Limb (tissue), 2 donors: ENCODE data around the gene CTIF.
A peak's percentile ranks its signal among the peaks of the same experiment; 100 is the strongest.

Experiments
- DNase-seq, 2 donors: peaks; one replicate each; pipeline ENCODE4 v3.0.0-alpha.2; 2016; ENCODE audit errors: extremely low spot score in 2 of 2

CTIF gene

DNA sequence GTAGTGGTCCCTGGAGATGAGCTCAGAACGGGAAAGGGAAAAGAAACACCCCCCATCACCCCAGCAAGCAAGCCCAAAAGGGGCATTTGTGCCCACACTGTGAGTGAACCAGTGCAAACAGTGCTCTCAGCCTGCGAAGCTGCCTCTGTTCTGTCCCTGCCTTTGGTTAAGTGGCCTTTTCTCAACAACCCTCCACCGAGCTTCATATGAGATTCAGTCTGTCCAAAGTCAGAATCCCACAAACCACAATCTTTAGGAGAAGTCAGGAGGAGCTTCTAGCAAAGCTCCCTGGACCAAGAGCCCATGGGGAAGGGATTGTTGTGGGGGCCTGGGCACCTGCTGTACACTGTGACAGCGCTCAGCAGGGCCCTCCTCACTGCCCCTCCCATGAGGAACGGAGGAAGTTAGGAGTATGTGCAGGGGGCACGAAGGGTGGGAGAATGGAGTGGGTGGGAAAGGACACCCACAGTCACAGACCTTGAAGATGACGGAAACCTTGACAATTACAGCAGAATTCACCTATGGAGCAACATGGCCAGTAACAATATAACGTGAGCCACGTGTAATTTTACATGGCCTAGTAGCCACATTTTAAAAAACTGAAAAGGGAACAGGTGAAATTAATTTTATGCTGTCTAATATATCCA is 292.4 kb downstream of the CTIF start:
- peak in 1 of 2 donors; percentile 14 for DNase-seq

DNA sequence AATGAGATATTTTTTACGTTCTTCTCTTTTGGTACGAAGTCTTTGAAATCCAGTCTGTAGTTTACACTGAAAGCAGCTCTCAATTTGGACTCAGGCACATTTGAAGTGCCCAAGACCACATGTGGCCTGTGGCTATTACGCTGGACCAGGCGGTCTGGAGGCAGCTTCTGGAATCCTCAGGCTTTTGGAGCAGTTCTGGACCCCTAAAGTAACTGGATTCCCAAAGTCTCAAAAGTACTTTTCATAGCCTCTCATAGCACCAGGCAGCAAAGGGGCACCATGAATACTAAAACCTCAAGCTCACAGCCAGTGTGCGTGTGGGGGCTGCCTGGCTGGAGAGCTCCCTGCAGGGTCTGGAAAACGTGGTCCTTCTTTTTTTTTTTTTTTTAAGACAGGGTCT is 293.0 kb downstream of the CTIF start:
- DNase-seq = peak in 1 of 2 donors; percentile 19

DNA sequence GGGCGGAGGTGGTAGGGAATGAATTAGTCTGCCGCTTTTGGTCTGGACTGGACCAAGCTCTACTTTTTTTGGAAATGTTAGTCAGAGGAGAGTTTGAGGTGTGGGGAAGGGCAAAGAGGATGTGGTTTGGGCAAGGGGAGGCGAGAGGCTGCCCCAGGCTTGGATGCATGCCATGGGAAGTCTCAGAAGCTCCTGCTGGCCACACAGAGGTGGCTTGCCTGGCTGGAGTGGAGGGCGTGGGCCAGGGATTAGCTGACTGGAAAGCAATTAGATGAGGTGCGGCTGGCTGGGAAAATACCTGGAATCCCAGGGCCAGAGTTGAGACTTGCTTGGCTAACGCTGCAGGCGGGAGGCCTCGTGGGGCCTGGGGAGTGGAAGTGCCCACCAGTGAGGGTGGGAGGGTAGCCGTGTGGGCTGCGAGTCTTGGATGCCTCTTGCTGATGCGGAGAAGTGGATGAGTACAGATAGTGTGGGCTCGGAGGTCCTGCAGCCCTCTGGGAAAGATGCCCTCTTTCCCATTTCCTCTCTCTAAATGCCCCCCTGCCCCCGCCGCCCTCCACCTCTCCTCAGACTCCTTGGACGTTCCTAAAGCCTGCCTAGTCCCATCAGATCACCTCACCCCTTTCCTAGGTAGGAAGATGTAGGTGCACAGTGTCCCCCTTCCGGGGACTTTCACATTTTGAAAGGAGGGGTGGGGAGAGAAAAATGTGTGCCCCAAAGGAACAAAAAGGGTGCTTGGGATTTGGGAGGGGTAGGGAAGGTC is 294.3 kb downstream of the CTIF start:
- peak in 1 of 2 donors; percentile 58 for DNase-seq

DNA sequence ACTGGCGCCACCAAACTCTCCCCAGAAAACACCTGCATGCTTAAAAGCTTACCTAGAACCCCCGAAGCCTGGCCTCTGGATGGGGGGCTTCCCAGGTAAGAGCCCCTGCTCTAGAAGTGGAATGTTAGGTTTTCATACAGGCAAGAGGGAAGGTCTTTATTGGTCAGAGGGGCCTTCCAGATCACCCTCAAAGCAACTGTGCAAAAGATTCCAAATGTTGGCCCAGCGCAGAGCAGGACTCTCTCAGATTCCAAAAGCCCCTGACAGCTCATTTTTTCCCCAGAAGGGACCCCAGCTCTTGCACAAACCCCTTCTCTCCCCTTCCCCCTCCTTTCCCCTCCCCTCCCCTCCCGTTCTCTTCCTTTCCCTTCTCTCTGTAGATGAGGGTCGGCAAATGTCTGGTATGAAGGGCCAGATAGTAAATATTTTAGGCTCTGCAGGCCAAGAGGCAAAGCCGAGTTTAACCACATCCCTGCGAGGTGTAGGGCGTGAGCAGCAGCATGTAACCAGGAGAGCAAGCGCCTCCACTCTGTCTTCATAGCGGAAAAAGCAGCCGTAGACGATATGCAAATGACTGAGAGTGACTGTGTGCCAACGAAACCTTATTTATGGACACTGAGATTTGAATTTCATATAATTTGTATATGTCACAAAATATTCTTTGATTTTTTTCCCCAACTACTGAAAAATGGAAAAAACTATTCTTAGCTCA is 295.0 kb downstream of the CTIF start:
- peak in 1 of 2 donors; percentile 47 for DNase-seq

DNA sequence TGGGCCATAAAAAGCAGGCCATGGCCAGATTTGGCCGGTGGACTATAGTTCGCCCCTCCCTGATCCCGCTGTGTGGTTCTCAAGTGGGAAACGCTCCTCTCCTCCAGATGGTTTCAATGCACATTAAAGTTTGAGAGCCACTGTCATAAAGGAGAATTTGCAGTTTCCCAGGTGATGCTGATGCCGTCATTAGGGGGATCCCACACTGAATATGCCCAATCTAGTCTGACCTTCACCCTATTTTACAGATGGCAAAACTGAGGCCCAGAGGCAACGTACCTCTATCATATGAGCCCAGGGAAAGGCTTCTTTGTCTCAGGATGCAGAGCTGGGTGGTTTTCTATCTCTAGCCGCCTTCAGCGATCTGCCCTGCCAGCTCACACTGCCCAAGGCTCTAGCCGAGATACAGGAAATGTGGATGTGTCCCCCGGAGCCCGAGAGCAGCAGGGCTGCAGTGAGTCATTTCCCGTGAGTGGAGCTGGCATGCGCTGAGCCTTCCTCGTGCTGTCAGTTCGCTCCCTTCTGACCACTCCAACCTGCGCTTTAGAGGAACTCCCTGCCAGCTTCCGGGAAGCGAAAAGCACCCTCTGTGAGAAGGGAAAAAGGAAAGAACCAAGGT is 295.7 kb downstream of the CTIF start:
- DNase-seq = peak; percentile 31 to 40

DNA sequence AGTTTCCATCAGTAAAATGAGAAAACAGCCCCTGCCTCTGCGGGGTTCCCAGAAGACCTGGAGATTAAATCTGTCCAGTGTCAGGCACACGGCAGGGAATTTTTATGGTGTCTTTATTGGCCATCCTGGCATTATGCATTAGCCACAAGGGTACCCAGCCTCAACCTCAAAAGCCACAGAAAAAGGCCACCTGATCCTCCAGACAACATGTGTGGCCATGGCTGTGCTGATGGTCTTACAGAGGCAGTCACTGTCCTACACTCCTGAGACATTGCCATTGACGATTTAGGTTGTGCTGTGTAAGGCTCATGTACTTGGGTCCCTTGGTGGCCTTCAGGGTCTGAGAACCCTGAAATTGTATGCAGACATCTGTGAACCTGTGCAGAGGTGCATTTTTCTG is 296.3 kb downstream of the CTIF start:
- DNase-seq = peak in 1 of 2 donors; percentile 34

DNA sequence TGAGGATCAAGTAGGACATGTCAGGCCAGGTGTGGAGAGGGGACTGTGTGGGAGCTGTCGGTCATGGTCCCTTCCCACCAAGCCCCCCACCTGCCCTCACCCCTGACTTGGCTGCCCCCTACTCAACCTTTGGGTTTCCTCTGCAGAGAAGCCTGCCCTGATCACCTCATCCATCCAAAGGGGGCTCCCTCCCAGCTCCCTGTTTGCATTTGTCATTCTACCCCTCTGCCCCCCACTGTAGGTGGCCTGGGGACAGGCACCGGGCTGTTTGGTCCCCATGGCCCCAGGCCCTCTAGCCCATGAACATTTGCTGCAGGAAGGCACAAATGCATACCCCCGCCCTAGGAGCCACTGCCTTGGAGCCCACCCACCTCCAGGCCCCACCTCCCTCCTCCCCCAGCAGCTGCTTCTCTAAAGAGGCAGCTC is 296.9 kb downstream of the CTIF start:
- no peak for DNase-seq

DNA sequence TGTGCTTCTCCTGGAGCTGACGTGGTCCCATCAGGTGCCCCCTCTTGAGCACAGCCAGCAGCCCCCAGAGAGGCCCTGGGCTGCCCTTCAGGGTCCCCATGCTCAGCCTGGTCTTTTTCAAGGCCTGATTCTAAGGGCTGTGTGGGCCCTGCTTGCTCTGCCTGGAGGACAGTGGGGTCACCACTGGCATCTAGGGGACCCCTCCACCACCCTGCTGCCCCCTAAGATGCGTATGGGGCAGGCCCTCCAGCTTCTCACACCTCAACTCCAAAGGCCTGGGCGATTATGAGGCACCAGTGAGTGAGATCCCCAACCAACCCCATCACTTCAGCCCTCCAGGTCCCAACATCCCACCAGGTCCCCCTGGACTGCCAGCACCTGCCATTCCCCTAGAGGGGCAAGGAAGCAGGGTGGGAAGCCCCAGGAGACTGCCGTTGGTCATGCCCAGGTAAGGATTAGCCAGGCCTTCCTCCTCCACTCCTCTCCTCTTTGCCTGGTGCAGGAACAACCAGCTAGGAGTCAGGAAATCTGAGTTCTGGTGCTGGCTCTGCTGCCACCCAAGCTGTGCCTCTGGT is 297.5 kb downstream of the CTIF start:
- no peak for DNase-seq

DNA sequence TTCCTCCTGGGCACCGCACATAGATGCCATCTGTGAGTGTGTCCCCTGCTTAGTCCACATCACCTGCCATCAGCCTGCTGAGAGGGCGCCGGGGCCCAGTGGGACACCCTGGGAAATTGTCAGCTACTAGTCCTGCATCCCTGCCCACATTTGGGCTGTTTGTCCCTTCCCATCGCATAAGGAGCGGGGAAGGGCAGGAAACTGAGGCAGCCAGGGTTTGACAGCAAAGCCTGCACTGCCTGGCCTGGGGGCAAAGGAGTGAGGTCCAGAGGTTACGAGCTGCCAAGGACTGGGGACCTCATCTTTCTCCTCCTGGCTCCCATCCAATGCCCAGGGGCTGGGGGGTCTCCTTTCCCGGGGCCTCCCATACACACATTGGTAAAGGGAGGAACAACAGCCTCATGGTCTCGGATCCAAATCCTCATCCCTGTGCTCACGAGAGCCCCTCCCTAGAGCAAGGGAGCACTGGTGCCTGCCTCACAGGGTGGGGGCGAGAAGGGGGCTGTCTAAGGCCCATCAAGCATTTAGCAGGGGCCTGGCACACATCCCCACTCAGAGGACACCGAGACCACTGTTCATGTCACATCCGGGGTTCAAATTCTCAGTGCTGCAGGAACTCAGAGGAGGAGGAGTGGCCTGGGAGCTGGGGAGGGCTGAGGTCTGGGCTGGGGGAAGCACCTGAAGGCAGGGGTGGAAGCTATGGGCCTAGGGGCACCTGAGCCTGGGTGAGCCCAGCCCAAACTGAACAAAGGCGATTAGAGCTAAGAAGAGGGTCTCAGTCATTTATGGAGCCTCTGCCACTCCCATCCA is 298.2 kb downstream of the CTIF start:
- no peak for DNase-seq

DNA sequence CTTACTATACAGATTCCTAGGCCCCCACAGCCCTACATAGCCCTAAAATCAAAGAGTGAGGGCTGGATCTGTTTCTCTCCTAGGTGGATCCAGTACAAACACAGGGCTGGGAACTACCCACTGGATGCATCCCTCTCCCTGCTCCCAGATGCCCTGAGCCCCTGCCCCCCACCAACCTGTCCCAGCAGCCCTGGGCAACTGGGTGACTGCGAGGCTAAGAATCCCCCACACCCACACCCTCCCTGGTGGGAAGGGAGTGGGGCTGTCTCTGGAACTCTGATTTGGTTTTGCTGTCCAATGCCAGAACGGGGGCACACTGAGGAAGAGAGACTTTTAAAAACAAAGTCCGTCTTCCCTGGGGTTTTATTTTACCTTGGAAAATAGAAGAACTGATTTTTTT is 298.8 kb downstream of the CTIF start:
- DNase-seq = no peak

DNA sequence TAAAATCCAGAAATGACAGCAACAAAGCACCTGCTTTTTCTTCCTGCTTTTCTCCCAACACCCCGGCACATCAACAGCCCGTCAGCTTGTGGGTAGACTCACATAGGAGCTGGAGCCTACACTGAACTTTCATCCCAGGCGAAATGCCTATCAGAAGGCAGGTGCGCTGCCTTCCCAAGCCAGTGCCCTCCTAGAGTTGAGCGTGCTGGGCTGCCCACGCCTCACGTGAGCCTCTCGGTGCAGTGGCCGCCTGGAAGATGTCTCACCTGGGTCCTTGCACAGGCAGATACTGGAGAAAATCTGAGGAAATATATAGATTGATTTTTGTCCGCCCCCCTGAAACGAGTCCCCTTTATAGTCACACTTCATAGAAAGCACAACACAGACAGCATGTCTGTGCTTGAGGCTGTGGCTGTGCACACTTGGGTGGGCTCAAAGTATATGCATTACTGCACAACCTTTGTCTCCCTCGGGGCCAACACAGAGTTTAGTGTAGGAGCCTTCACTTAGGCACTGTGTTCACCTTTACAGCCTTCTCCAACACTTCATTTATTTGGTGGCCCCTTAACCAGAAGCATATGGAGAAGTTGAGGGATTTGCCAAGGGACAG is 299.4 kb downstream of the CTIF start:
- DNase-seq = no peak

DNA sequence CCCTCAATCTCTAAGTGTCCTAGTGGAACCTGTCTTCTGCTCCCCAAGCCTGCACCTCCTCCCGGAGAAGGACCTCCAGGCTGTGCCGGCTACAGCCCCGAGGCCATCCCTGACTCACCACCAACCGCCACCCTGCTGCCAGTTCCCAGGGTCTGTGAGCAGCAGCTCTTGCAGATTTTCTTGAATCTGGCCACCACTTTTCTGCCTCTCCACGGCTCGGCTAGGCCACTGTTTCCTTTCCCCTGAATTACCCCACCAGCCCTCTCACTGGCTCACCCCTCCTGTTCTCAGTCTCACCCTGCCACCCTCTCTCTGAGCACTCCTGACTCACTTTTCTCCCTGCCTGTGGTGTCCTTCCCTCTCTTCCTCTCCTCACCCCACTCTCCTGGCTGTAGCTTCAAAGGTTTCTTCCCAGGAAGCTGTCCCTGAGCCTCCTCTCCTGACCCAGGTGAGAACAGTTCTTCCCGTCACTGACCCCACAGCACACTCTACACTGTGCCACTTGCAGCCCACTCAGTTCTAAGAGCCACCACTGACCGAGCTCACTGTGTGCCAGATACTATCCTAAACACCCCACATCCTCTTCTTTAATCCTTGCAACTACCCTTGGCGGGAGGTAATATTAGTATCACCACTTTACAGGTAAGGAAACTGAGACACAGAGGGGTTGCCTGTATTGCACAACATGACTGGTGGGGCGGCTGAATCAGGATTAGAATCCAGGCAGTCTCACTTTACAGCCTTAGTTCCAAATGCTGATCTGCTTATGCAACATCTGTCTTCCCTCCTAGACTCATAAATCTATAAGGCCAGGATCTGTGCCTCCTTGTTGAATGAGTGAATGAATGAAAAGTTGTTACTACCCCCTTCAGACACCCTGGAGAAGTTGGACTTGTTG is 300.3 kb downstream of the CTIF start:
- no peak for DNase-seq

DNA sequence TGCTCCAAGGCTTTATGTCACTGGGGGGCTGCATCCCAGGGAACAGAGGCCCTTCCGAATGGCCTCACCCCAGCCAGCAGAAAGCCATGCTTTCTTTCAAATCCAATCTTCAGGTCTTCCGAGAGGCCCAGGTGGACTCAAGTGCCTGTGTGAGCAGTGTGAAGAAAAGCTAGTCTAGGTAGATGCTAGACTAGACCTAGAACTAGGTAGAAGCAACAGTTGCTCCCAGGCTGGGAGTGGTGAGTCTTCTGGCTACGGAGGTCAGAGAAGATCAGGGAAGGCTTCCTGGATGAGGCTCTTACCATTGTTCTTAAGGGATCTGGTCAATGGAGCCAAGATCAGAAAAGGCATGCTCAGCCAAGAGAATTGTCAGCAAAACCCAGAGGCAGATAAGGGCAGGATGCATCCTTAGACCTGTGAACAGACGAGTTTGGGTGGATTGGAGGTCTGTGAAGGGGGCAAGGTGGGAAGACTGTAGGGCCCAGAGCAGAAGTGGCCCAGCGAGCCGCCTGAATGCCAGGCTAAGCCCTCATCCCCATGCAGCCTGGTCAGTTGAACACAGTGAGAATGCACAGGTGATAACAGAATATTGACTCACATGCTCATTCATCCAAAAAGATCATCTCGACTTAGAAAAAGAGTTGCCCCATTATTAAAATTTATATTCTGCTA is 301.1 kb downstream of the CTIF start:
- DNase-seq = no peak

DNA sequence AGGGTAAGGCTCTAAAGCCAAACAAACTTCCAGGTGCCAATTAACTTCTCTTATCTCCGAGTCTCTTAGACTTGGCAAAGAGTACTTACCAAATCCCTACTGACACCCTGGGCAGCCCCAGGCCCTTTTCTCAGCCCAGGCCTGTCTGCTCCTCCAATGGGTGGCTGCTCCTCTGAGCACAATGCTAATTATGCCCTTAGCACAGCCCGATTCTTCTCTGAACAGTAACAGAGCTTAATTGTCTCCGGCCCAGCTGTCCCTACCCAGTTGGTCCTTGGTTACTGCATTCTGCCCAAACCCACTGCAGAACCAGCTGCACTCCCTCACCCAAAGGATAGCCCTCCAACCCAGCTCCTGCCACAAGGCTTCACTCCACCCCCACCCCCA is 301.7 kb downstream of the CTIF start:
- no peak for DNase-seq

DNA sequence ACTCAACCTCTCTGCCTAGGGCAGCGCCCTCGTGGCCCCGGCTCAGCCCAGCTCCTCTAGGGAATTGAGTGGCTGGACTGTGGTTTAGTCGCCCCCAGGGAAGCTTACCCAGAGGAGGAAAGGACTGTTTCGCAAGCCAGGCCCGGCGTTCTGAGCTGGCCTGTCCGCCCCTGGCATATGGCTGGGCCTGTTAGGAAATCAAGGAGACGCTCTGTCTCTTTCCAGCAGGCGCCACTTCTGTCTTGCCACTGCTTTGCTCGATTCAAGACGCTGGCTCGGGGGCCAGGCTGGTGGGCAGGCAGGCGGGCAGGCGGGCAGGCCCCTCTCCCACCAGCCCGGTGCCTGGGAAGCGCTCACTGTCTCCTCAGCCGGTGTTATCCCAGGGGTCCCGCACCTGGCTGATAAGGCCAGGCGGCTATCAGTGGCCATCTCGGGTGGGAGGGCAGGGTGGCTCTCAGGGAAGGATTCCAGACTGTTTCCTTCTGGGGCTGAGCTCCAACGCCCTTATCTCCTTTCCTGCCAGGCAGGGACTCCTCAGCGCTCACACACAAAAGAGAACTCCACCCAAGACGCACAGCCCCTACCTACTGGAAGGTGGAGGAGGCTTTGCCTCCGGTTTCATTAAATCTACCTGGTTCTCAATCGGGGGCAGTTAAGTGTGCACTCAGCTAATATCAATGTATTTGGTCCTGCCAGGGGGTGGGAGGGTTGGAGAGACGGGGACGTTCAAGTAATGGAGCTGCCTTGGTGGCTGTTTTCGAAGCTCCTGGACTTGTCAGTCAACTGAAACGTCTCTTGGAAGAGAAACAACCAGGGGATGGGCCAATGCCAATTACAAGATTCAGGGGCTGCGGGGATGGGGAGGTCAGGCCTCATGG is 302.8 kb downstream of the CTIF start:
- DNase-seq = no peak

DNA sequence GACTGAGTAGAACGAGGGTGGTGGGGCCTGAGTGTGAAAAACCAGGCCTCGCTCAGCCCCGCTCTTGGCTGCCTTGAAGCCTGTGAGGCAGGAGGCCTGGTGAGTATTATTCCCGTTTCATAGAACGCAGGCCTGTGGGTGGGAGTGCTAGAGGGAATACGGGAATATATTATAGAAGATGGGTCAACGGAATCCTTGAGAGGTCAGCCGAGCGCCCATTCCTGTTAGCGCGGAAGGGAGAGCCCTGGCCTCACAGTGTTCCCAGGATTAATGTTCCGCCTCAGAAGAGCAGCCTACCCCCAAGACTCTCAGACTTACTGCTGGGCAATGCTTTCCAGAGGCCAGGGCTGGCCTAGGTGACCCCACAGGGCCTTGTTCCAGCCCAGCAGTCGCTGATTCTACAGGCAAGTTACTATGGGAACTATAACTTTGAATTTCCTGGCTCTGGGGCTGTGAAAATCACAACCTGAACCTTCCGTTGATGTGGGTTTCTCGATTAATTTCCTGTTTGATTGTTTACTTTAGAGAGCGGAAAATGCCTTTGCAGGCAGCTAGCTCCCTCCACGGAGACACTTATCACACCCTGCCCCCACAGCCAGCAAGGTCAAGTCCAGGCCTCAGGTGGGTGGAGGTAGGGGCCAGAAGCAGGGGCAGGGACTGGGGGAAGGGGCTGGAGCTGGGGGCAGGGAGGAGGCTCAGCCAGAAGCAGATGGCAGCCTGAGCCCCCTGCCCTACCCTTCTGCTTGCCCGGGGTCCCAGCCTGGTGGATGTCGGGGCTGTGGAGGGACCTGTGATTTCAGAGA is 303.6 kb downstream of the CTIF start:
- DNase-seq = peak in 1 of 2 donors; percentile 45

DNA sequence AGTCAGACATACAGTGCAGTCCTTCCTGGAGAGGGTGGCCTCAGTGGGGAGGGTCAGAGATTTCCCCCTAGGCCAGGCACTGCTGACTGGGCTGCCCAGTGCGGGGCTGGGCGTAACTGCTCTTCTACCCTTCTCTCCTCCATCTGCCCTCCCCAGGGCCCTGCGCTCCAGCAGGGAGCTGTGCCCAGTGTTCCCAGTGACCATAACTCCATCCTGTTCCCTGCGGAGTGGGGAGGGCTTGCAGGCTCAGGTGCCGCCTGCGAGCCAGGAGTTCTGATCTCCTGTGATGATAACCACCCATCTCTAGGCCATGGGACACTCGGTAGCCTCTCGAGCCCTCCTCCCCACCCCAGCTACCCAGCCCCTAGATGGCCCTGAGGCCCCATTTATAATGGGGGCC is 304.3 kb downstream of the CTIF start:
- no peak for DNase-seq
